ENCODE results near the gene PAQR4.
"Not testable (repeated sequence)": the region's sequence is repeated elsewhere in the genome, so short reads cannot be mapped to it uniquely, and the experiment has no call there.

The PAQR4 gene

GRCh38 chr16:2943716-2944115 lies 25.4 kb upstream of the PAQR4 start:
- not testable (repeated sequence) for DNase-seq

GRCh38 chr16:2946649-2947048 lies 22.5 kb upstream of the PAQR4 start:
- no peak for DNase-seq

- DNase-seq, result no peak
These were observed 20.1 kb upstream of the PAQR4 start for GRCh38 chr16:2948807-2949704.

GRCh38 chr16:2949705-2950352 lies 19.3 kb upstream of the PAQR4 start:
- no peak for DNase-seq

- no peak for DNase-seq
These were observed 18.8 kb upstream of the PAQR4 start for GRCh38 chr16:2950353-2950724.

- no peak for DNase-seq
These were observed 18.4 kb upstream of the PAQR4 start for GRCh38 chr16:2950773-2951172.

GRCh38 chr16:2952679-2953078 lies 16.5 kb upstream of the PAQR4 start:
- DNase-seq, result no peak

GRCh38 chr16:2953706-2954627 lies 15.2 kb upstream of the PAQR4 start:
- no peak for DNase-seq

- no peak for DNase-seq
These were observed 14.3 kb upstream of the PAQR4 start for GRCh38 chr16:2954656-2955381.

GRCh38 chr16:2955438-2955778 lies 13.7 kb upstream of the PAQR4 start:
- no peak for DNase-seq

- DNase-seq, result no peak
These were observed 13.2 kb upstream of the PAQR4 start for GRCh38 chr16:2955779-2956578.

- no peak for DNase-seq
These were observed 12.6 kb upstream of the PAQR4 start for GRCh38 chr16:2956579-2956956.

- no peak for DNase-seq
These were observed 9.9 kb upstream of the PAQR4 start for GRCh38 chr16:2959206-2959605.

- no peak for DNase-seq
These were observed 8.8 kb upstream of the PAQR4 start for GRCh38 chr16:2960183-2961010.

GRCh38 chr16:2962334-2963073 lies 6.6 kb upstream of the PAQR4 start:
- no peak for DNase-seq

GRCh38 chr16:2963074-2963722 lies 6.0 kb upstream of the PAQR4 start:
- peak in 1 of 56 donors; percentile 52 for DNase-seq

- DNase-seq, result peak in 1 of 56 donors; percentile 52
These were observed 5.2 kb upstream of the PAQR4 start, which contains the start of gene KREMEN2 for GRCh38 chr16:2963723-2964474. Gene KREMEN2, plus strand, starts transcription at chr16:2964275. Its CDS starts 246 bp downstream, at chr16:2964521.

All from nucleus accumbens (tissue), 56 donors.